Pulmonary artery endothelial cell (primary cell): ENCODE data around the gene TUBA1C. TPM values are rescaled to one million over a fixed set of nuclear protein-coding genes. Genes with fewer than 3 reads are reported as not detected.

ENCODE experiments used
- DNase-seq: peaks from one replicate; pipeline ENCODE4 v3.0.0-alpha.2; 2011; ENCODE audit warnings: low read depth, low spot score
- total RNA-seq: library from RNA; depleted of rRNA; stranded (reverse); fragments of >200 nt; gene quantifications from 2 replicates; pipeline ENCODE4 v1.2.3, GENCODE V29; 2014

Gene TUBA1C
- total RNA-seq, 1 donor from 2014 or later: 419 TPM

GRCh38 chr12:49283541-49284429 is 18.9 kb downstream of the TUBA1C start:
- no peak for DNase-seq

DNA sequence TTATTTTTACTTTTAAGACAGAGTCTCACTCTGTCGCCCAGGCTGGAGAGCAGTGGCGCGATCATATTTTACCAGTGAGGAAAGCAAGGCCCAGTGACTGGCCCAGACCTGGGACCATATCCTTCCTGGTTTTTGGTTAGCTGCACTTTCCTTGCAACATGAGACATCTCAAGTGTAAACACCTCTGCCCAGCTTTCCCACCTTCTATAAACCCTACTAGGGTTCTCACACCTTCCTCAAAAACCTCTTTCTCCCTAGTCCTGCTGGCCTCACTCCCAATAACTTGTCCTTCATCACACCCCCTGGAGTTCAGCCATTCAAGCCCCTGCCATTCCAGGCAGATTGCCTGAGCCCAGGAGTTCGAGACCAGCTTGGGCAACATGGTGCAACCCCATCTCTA is 19.8 kb downstream of the TUBA1C start:
- no peak for DNase-seq

DNA sequence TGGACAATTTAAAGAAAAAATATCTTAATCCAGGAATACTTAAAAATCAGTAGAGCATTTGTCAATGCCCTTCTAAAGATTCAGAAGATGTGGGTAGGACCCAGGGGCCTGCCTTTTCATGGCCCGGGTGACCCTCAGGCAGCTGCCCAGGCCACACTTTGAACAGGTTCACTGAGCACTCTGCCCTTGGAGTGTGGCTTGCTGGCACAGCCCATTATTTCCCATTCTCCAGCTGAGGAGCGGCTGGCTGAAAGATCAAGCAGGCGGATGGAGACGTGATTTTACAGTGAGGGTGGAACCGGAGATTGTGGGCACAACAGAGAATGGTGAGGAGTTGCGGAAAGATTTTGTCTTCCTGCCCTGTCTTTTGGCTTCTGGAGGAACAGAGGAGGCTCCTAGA is 23.0 kb downstream of the TUBA1C start:
- DNase-seq: no peak

DNA sequence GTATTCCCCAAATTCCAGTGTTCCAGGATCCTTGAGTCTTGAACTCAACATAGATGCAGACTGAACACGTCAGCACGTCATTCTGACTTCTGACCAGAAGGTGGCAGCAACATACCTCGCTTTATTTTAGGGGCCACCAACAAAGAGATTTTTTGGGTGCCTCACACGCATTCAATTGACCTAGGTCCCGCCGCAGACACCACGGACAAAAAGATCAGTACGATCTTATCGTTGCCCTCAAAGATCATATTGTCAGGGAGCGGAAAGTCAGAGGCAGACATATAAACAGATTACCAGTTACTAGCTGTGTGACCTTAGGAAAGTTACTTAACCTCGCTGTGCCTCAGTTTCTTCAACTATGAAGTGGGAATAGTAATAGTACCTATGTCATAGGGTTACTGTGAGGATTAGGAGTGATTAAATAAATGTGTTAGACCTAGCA is 23.6 kb downstream of the TUBA1C start:
- DNase-seq: no peak

GRCh38 chr12:49288922-49289555 is 24.2 kb downstream of the TUBA1C start:
- DNase-seq: no peak

DNA sequence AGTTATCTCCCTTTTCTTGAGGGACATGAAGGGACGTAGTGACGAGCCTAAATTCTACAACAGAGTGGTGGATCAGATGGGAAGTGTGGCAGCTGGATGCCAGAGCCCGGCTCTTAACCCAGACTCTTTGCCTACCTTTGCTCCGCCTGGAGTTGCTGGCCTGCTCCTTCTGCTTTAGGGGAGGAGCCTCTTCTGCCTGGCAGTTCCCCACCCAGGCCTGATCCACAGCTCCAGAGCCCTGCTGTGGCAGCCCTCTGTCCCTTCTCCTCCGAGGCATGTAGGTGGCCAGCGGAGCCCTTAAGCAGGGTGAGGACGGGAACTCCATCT is 27.8 kb downstream of the TUBA1C start:
- no peak for DNase-seq

- DNase-seq: no peak
Observed at GRCh38 chr12:49293056-49293956, 28.4 kb downstream of the TUBA1C start.

DNA sequence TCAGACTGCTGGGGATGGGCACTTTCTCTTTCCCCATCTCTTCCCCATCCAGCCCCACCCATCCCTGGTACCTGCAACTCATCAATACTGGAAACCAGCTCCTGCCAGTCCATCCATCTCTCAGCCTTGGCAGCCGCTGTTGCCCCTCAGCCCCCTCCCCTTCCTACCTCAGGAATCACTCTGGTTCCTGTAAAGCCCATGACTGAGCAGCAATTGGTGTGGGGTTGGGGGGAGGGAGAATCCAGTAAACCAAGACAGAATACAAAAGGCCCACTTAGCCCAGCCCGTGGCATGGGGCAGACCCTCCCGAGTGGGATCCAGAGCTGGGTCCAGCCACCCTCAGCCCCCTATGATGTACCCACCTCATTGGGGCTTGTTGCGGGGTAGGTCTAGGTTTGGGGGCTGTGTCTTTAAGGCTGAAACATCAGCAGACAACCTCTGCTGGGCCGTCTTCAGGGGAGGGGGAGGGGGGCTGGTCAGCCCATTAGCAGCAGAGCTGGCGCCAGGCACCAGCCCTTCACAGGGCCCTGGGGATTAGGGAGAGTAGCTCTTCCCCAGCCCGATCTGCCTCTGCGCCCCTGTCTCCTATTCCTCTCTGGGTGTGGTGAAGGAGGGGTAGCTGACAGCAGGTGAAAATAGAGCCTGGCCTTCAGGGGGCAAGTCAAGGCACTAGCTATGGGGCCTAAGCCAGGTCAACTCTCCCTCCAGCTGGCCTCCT is 29.4 kb downstream of the TUBA1C start:
- DNase-seq: no peak

DNA sequence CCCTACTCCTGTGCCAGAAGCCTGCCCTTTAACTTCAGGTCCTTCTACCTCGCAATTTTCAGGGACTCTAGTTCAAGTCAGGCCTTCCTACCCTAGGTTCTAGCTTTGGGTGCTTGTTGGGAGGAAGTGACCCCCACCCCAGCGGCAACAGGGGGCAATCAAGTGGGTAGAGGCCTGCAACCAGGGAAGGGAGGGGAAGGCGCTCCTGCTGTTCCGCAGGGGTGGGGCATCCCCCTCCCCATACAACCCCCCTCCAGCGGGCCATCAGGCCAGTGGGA is 29.9 kb downstream of the TUBA1C start:
- no peak for DNase-seq

DNA sequence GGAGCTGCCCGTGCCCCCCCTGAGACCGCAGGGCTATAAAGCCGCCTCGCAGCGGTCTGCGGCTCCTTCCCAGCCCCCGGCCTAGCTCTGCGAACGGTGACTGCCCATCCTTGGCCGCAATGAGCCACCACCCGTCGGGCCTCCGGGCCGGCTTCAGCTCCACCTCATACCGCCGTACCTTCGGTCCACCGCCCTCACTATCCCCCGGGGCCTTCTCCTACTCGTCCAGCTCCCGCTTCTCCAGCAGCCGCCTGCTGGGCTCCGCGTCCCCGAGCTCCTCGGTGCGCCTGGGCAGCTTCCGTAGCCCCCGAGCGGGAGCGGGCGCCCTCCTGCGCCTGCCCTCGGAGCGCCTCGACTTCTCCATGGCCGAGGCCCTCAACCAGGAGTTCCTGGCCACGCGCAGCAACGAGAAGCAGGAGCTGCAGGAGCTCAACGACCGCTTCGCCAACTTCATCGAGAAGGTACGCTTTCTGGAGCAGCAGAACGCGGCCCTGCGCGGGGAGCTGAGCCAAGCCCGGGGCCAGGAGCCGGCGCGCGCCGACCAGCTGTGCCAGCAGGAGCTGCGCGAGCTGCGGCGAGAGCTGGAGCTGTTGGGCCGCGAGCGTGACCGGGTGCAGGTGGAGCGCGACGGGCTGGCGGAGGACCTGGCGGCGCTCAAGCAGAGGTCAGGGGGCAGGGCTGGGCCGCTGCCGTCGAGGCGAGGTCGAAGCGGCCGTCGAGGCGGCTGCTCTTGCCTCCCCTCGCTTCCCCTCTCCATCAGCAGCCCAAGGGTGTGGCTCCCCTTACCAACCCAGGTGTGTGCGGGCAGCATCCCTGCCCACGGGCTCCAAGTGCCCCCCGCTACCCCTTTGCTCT is 30.4 kb downstream of the TUBA1C start, which contains the start of gene PRPH:
PRPH (plus strand) TSS at position 66 of the 855 bp plus-strand sequence; CDS start at position 120, 54 bp downstream.
- no peak for DNase-seq

- DNase-seq: no peak
Observed at GRCh38 chr12:49296034-49296835, 31.4 kb downstream of the TUBA1C start.

DNA sequence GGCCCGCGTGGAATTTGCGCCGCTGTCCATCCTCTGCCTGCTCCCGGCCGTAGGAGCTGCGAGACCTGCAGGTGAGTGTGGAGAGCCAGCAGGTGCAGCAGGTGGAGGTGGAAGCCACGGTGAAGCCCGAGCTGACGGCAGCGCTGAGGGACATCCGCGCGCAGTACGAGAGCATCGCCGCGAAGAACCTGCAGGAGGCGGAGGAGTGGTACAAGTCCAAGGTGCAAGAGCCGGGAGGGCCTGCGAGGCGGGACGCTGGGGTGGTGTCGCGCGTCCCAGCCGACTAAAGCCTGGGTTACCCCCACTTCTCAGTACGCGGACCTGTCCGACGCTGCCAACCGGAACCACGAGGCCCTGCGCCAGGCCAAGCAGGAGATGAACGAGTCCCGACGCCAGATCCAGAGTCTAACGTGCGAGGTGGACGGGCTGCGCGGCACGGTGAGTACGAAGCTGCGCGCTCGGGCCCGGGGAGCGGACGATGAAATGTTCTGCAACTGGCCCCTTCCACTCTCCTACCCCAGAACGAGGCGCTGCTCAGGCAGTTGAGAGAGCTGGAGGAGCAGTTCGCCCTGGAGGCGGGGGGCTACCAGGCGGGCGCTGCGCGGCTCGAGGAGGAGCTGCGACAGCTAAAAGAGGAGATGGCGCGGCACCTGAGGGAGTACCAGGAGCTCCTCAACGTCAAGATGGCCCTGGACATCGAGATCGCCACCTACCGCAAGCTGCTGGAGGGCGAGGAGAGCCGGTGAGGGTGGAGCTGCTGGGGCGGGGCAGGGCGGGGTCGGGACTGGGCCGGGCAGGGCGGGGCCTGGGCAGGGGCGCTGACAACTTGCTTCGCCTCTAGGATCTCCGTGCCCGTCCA is 32.2 kb downstream of the TUBA1C start:
- no peak for DNase-seq

GRCh38 chr12:49297695-49298060 is 32.8 kb downstream of the TUBA1C start:
- no peak for DNase-seq

DNA sequence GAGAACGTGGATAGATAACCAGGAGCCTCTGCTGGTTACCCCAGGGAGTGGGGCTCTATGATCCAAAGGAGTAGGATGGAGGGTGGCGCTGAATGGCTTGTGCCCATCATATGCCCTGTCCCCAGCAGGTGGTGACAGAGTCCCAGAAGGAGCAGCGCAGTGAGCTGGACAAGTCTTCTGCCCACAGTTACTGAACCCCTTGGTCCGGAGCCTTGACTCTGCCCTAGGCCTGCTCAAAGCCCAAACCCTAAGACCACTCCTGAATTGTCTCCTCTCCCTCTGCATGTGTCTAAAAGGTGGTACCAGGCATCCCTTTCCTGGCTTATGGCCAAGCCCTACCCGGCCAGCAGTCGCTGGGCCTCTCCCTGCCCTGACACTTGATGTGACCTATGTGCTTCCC is 33.3 kb downstream of the TUBA1C start:
- no peak for DNase-seq

- DNase-seq: no peak
Observed at GRCh38 chr12:49301760-49302159, 36.9 kb downstream of the TUBA1C start.

- no peak for DNase-seq
Observed at GRCh38 chr12:49304161-49304560, 39.3 kb downstream of the TUBA1C start.

DNA sequence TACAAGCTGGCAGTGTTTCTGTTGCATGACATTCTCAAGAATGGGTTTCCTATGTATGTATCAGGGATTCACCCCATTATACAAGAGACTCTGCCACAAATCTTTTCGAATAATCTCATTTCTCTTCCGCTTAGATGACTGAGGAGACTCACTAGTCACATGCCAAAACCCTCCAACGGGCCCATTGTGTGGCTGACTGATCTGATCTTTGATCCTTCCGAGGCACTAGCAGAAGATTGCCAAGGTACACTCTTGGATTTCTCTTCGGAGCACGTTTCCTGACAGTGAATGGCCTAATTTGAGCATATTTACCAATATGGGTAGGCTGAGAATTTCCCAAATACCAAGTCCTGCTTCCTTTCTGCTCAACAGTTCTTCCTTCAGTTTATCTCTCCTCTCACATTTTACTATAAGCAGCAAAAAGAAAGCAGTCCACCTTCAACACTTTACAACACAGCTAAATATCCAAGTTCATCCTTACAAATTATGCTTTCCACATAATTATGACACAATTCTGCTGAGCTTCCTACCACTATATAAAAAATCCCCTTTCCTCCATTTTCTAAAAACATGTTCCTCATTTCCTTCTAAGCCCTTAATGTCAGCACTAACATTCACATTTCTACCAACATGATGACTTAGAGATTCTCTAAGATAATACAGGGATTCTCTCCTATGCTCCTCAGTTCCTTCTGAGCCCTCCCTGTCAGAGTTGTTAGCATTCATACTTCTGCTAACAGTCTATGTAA is 41.1 kb downstream of the TUBA1C start:
- no peak for DNase-seq

DNA sequence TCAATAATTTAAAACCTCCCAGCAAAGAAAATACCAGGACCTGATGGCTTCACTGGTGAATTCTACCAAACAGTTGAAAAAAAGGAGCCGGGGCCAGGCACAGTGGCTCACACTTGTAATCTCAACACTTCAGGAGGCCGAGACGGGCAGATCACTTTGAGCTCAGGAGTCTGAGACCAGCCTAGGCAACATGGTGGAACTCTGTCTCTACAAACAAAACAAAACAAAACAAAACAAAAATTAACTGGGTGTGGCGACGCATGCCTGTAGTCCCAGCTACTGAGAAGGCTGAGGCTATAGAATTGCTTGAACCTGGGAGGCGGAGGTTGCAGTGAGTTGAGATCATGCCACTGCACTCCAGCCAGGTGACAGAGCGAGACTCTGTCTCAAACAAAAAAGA is 44.5 kb downstream of the TUBA1C start:
- DNase-seq: no peak
